ENCODE data around the gene SOX14. TPM values are rescaled to one million over a fixed set of nuclear protein-coding genes. Genes with fewer than 3 reads are reported as not detected.

SOX14 gene
- total RNA-seq, 4 donors from 2014 or later: not detected

DNA sequence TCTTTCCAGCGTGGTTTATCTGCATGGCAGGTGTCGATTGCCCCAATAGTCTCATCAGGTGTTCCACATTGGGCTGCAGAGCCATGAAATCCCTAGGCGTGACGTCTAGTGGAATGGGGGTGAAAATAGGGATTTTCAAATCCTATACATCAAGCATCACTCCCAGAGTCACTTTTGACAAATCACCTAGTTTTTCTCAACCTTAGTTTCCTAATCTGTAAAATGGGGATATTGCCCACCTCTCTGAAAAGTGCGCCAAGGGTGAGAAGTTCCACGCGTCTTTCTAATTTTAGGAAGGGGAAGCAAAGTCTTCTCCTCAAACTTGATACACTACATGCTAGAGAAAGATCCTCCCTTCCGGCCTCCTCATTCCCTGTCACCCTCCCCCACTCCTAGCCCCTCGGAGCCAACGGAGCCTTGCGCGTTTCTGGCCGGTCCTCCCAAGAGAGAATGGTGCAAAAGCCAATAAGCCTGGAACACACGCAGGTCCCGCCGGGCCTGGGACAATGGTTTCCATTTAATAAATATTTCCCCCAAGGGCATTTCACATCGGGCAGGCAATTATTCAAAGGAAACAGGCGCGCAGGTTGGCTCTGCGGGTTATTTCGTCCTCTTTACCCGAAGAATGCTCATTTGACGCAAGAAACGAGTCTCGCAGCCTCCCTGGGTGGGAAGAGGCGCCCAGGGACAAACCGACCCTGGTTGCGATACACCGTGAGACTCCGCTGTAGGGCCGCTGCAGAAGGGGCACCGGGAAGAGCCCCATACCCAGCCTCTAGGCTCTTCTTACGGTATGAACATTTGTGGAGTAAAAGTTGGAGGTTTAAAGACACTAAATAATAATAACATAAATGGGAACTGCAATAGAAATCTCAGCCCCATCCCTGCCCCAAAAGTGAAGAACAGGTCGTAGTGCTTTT lies 1.2 kb upstream of the SOX14 start:
- no peak overlapping the region for H3K4me3 ChIP-seq
- no peak for TF ChIP-seq POLR2A (IDR thresholded peaks at IDR 0.05)
- TF ChIP-seq, protein P1, sequence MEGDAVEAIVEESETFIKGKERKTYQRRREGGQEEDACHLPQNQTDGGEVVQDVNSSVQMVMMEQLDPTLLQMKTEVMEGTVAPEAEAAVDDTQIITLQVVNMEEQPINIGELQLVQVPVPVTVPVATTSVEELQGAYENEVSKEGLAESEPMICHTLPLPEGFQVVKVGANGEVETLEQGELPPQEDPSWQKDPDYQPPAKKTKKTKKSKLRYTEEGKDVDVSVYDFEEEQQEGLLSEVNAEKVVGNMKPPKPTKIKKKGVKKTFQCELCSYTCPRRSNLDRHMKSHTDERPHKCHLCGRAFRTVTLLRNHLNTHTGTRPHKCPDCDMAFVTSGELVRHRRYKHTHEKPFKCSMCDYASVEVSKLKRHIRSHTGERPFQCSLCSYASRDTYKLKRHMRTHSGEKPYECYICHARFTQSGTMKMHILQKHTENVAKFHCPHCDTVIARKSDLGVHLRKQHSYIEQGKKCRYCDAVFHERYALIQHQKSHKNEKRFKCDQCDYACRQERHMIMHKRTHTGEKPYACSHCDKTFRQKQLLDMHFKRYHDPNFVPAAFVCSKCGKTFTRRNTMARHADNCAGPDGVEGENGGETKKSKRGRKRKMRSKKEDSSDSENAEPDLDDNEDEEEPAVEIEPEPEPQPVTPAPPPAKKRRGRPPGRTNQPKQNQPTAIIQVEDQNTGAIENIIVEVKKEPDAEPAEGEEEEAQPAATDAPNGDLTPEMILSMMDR (IDR thresholded peaks at IDR 0.05): no peak

DNA sequence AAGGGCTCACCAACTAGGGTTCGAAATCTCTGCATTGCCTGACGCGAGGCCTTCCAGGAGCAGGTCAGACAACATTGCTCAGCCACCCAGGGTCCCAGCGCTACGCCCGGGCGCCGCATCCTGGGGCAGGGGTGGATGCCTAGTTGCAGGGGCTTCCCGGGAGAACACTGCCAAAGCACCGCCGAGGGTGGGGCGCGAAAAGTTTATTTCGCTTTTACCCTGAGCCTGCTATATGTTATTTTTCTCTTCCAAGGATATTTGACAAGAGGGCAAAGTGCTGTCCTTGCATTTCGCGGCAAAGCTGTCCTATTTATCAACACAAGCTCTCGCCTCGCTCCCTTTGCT lies 549 bp upstream of the SOX14 start:
- Histone ChIP-seq H3K4me3 (peak overlapping the region in 2 of 4 donors; percentile 14 to 21), H3K9me3 (peaks cover 0 to 4% (median 0%) of the 10 kb centered on the region in 4 donors)

More for the DNA sequence above, 1.2 kb upstream of the SOX14 start:
- Histone ChIP-seq H3K27ac (no peak overlapping the region), H3K27me3 (peaks cover 0 to 38% of the 10 kb centered on the region in 2 donors), H3K9me3 (peaks cover 0 to 4% (median 0%) of the 10 kb centered on the region in 4 donors), H3K36me3 (no peaks in the 10 kb centered on the region), H3K4me1 (peaks cover 0 to 21% (median 0%) of the 10 kb centered on the region in 4 donors)
- DNase-seq: no peak

DNA sequence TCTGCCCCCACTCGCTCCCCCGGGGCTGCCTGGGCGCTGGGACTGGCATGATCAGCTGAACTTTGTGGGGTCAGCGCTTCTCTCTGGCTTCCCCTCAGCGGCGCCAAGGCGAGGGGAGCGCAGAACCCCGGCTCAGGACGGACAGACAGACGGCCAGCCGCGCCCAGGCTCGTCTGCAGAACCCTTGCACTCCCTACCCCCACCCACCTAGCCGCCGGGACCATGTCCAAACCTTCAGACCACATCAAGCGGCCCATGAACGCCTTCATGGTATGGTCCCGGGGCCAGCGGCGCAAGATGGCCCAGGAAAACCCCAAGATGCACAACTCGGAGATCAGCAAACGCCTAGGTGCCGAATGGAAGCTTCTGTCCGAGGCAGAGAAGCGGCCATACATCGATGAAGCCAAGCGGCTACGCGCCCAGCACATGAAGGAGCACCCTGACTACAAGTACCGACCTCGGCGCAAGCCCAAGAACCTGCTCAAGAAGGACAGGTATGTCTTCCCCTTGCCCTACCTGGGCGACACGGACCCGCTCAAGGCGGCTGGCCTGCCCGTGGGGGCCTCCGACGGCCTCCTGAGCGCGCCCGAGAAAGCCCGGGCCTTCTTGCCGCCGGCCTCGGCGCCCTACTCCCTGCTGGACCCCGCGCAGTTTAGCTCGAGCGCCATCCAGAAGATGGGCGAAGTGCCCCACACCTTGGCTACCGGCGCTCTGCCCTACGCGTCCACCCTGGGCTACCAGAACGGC lies 621 bp downstream of the SOX14 start:
- H3K27me3 ChIP-seq: peaks cover 0 to 56% of the 10 kb centered on the region in 2 donors
- H3K9me3 ChIP-seq: peaks cover 0 to 4% (median 0%) of the 10 kb centered on the region in 4 donors
- TF ChIP-seq POLR2A (IDR thresholded peaks at IDR 0.05): no peak
- TF ChIP-seq, protein P1 (IDR thresholded peaks at IDR 0.05): no peak
- H3K4me1 ChIP-seq: peaks cover 0 to 35% (median 0%) of the 10 kb centered on the region in 4 donors
- no peak for DNase-seq
- no peak overlapping the region for H3K4me3 ChIP-seq
- H3K36me3 ChIP-seq: no peaks in the 10 kb centered on the region
- no peak overlapping the region for H3K27ac ChIP-seq

More for the DNA sequence above, 549 bp upstream of the SOX14 start:
- Histone ChIP-seq H3K27ac (no peak overlapping the region), H3K4me1 (peaks cover 0 to 27% (median 0%) of the 10 kb centered on the region in 4 donors), H3K36me3 (no peaks in the 10 kb centered on the region), H3K27me3 (peaks cover 0 to 44% of the 10 kb centered on the region in 2 donors)
- TF ChIP-seq, protein P1 (IDR thresholded peaks at IDR 0.05): no peak
- TF ChIP-seq POLR2A (IDR thresholded peaks at IDR 0.05): no peak
- DNase-seq: no peak

DNA sequence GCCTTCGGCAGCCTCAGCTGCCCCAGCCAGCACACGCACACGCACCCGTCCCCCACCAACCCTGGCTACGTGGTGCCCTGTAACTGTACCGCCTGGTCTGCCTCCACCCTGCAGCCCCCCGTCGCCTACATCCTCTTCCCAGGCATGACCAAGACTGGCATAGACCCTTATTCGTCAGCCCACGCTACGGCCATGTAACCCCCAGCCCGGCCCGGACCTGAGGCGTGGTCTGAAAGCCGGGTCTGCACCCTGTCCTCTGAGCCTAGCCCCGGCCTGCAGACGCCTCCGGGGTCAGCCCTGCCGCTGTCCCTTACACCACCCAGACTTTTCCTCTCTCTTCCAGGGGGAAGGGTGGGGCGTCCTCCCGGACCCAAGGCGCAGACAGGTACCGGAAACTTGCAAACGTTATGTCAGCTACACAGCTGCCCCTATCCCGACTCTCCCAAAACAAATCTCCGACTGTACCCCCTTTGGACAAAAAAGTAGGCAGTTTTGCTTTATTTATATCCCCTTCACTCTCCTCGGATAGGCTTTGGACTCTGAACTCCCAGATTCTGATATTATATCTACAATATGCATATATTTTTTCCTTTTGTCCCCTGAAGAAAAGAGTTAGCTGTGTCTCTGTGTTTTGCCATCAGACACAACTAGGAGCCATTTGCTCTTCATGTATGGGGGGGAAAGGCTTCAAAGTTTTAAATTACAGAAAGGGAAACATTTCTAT lies 1.4 kb downstream of the SOX14 start:
- no peak for DNase-seq
- no peak for TF ChIP-seq POLR2A (IDR thresholded peaks at IDR 0.05)
- TF ChIP-seq, protein P1 (IDR thresholded peaks at IDR 0.05): no peak
- Histone ChIP-seq H3K36me3 (no peaks in the 10 kb centered on the region), H3K9me3 (no peaks in the 10 kb centered on the region), H3K27ac (no peak overlapping the region), H3K4me1 (peaks cover 0 to 40% (median 0%) of the 10 kb centered on the region in 4 donors), H3K27me3 (peaks cover 0 to 63% of the 10 kb centered on the region in 2 donors), H3K4me3 (no peak overlapping the region)
